Left renal pelvis (tissue), 4 donors: ENCODE results near the gene RFLNA. TPM values are rescaled to one million over a fixed set of nuclear protein-coding genes. Genes with fewer than 3 reads are reported as not detected.

Source experiments
- DNase-seq, 4 donors: peaks; one replicate each; pipeline ENCODE4 v3.0.0-alpha.2; 2013; ENCODE audit warnings: low read depth in 4 of 4, low spot score in 3 of 4
- polyA plus RNA-seq, 4 donors: library from polyadenylated mRNA; unstranded; fragments of 120-200 nt; gene quantifications; one replicate each; pipeline ENCODE4 v1.2.1, GENCODE V29; 2013; ENCODE audit not compliant: insufficient read length in 4 of 4

RFLNA gene
- polyA plus RNA-seq, 4 donors, result 6.7 to 18.3 (median 7.4) TPM

DNA sequence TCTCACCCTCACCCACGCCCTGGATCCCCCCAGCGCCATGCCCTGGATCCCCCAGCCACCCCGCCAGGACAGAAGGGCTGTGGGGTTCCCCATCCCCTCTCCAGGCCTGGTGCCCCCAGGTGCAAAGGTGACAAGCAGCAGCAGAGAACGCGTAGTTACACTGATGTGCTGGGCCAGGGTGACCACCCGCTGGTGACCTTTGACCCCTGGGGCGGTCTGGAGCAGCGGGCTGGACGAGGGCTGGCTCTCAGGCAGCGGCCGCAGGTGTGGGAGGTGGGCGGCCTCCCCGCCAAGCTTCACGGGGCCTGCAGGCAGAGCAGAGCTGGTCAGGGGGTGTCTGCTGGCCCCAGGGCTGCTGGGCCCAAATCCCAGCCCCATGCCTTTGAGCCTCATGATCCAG is 40.1 kb downstream of the RFLNA start:
- DNase-seq, result no peak

DNA sequence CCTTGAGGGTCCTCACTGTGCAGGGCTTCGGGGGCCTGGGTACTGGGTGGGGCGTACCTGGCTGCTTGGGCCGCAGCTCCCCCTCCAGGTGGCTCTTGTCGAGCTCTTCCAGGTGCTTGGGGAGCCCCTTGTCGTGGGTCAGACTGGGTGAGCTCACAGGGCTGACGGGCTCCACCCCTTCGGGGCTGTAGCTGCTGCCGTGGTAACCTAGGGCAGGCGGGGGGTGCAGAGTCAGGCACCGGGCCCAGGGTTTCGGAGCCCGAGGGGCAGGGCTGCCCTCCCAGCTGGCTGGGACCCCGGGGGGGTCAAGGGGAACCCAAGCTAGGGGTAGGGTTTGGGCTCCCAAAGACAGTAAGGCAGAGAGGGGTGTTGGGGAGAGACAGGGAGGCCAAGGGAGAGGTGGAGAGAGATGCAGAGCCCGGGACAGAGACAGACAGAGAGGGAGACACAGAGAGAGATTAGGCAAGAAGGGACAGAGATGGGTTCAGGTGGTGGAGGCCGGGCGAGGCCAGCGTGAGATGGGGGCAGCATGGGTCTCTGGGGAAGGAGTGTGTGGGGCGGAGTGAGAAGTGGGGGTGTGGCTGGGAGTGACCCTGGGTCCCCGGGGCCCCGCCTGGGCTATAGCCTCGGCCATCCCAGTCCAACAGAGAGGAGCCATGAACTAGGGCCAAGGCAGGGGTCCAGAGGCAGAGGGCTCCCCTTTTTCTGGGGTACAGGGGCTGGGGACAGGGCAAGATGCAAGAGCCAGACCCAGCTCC is 40.7 kb downstream of the RFLNA start:
- no peak for DNase-seq

DNA sequence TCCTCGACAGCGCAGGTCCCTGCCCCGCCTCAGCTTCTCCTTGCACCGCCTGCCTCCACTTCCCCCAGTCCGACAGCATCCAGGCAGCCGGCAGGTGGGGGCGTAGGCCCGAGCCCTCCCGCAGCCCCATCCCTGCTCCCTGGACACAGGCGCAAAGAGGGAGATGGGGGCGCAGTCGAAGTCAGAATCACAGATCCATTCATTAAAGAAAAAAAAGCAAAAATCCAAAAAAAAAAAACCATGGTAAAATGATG is 41.2 kb downstream of the RFLNA start:
- DNase-seq, result no peak

DNA sequence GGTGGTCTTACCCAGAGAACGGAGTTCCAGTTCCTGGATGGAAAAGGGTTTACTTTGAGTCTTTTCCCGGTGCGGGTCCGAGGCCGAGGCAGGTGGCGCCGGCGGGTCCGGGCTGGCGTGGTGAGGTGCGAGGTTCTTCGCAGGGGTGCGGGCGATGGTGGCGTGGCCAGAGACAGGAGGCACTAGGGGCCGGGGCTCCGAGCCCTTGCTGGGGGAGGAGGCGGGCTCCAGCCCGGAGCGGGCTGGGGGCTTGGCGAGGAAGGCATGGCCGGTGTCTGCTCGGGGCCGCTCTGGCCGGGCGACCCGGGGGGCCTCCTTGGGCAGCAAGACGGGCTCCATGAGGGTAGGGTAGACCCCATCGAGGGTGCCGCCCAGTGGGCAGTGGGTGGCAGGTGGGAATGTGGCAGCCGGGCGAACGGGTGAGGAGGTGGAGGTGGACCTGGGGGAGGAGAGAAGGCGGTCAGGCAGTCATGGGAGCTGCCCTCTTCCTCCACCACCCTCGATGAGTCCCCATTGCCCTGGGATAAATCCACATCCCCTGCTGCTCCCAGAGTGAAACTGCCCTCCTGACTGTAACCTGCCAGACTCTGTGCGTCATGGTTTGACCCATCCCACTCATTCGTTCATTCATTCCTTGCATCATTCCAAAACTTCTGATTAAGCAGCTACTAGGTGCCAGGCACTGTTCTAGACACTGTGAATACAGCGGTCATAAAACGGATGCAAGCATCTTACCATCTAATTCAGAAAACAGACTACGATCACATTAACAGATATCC is 42.0 kb downstream of the RFLNA start:
- no peak for DNase-seq

DNA sequence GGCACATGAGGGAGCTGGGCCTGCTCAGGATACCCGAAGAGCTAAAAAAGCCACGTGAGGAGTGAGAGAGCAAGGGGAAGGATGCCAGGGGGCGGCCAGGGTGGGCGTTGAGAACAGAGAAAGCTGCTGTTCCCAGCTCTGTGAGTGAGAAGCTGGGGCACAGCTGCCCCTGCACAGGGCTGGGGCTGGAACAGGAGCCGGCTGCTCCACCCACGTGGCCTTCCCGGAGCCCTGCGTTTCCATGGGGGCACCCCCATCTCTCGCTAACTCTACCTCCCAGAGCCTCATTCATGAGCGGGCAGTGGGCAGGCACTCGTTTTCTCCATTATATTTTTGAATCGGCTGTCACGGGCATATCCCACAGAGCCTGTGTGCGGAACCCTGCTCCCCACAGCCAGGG is 42.7 kb downstream of the RFLNA start:
- DNase-seq, result no peak

DNA sequence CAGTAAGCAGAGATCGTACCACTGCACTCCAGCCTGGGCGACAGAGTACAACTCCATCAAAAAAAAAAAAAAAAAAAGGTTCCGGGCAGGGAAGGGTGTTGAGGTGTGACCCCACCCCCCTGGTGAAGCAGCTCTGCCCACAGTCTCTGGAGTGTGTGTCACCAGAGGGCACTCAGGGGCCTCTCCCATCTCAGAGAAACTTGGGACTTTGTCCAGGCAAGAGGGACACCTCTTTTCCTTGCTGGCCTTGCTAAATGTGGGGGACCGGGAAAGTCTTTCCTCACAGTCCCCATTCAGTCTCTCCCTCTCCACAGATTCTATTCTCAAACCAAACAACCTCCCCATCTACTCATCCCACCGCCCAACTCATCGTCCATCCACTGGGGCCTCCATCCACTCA is 43.6 kb downstream of the RFLNA start:
- DNase-seq, result no peak

DNA sequence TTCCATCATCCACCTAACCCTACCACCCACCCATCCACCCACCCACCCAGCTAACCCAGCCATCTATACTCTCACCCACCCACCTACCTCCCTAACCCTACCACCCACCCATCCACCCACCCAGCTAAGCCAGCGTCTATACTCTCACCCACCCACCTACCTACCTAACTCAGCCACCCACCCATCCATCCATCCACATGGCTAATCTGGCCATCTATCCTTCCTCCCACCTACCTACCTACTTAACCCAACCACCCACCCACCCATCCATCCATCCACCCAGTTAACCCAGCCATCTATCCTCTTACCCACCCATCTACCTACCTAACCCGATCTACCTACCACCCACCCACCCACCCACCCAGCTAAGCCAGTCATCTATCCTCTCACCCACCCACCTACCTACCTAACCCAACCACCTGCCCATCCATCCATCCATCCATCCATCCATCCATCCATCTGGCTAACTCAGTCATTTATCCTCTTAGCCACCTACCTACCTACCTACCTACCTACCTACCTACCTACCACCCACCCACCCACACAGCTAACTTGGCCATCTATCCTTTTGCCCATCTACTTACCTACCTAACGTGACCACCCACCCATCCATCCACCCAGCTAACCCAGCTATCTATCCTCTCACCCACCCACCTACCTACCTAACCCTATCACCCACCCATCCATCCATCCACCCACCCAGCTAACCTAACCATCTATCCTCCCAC is 44.1 kb downstream of the RFLNA start:
- no peak for DNase-seq

DNA sequence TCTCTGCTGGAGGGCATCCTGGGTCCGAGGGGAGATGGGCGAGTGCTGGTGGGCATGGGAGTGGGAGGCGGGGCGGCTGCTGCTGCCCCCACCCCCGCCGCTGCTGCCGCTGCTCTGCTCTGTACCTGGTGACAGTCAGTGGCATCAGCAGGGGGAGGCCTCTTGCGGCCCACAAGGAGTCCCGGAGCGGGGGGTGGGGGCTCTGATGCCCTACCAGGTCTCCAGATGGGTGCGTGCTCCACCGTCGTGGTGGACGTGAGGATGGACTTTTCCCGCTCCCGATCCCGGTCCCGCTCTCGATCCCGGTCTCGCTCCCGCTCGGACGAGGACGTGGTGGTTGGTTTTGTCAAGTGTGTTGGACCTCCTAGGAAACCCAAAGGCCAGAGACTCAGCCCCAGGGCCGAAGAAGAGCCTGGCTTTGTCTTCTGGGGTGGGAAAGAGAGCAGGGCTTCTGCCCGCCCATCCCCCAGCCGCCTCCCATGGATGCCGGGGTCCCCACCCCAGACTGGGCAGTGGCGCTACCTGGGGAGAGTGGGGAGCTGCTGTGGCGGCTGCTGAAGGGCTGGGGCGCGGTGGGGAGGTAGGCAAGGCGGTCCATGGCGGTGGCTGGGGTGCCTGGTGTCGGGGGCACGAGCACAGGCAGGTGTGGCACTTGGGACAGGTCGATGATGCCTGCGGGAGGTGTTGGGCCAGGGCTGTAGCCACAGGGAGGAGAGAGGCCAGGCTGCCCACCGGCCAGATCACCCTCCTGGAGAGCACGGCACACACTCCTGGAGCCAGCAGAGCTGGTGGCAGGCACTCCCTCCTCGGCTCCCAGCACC is 45.4 kb downstream of the RFLNA start:
- no peak for DNase-seq

DNA sequence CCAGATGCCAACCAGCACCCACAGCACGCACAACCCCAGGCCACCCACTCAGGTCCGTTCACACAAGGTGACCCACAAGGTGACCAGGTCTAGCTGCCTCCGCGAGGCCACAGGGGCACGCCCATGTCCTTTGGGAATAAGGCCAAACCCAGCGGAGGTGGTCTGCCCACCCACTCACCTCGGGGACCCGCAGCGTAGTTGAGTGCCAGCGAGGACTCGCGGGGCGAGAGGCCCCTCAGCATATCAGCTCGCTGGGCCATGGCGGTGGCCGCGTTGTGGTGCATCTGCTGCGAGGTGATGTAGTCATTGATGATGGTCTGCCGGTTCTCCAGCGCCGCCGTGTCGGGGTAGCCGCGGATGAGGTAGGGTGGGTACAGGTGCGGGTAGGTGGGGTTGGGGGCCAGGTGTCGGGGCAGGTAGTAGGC is 46.8 kb downstream of the RFLNA start:
- DNase-seq, result no peak

DNA sequence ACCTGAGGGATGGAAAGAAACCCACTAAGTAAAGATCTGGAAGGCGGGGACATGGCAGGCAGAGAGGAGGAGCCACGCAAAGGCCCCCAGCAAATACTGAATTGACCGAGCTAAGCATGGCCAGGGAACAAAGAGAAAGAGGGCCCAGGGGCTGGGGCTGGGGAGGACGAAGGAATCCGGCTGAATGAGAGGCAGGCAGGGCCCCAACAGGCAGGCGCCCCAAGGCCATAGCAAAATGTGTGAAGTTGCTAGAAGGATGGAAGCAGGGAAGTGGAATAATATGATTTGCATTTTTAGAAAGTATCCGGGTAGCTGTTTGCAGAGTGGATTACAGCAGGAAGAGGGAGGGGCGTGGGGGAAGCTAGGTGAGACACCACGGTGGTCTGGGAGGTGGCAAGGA is 49.1 kb downstream of the RFLNA start:
- no peak for DNase-seq

DNA sequence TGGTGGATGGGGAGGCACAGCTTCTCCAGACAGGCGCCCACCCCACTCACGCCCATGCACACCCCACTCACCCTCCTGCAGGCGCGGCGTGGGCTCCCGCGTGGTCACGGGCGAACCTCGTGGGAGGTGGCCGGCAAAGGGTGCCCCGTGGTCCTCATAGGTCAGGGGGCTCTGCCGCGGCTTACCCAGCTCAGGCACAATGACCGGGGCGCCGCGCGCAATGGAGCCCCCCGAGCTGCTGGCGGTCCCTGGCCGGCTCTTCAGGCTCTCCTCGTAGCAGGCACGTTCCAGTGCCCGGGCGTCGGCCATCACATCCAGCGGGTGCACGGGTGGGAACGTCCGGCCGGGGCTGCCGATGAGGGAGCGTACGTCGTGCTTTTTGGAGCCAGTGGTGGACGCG is 49.6 kb downstream of the RFLNA start:
- no peak for DNase-seq

DNA sequence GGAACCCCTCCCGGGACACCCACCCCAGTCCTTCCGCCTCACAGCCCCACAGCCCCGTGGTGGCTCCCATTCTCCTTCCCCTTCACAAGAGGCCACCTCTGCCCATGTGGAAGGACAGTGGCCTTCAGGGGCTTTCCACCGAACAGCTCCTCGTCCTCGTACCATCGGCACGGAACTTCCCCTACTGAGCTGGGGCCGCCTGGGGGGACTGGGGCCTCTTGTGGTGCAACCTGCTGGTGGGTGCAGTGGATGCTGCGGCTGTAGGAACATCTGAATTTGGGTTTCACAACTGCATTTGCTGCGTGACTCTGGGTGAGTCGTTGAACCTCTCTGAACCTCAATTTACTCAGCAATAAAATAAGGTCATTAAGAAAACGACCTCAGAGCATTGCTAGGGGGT is 50.9 kb downstream of the RFLNA start:
- DNase-seq, result no peak

DNA sequence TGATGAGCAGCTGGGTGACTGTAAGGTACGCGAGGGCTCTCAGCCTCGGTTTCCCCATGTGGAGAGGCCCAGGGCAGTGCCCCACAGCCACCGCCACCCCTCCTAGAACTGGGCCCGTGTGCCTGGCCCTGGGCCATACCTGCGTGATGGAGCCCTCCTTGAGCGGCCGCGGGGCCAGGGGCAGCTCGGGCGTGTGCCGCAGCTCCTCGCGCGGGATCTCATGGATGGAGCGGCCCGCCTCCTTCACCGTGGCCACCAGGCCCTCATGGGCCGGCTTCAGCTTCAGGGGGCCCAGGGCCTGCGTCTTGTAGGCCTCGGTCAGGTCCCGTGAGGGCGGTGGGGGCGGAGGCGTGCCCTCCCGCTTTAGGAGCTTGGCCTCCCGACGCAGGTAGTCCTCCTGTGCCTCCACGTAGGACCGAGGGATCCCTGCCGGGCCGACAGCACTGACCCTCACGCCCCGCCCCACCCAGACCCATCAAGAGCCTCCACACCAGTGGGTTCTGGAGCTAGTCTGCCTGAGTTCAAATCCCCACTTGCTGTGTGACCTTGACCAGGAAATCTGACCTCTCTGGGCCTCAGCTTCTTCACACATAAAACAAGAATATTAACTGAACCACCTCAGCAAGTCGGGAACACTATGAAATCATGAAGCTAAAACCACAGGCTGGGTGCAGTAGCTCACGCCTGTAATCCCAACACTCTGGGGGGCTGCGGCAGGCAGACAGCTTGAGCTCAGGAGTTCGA is 51.7 kb downstream of the RFLNA start:
- no peak for DNase-seq

DNA sequence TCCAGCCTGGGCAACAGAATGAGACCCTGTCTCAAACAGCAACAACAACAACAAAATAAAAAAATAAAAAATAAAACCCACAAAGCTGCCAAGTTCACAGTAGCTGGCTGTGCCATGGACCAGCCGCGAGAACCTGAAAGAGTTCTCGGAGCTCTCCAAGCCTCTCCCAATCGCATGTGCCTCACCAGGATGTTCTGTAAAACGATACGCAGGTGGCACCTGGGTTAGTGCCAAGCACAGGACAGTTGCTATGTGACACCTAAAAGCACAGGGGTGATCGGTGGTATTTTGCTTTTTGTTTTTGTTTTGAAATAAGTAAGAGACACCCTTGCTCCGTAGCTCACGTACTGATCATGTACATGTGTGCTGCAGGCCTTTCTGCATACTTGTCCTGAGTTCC is 52.4 kb downstream of the RFLNA start:
- no peak for DNase-seq

DNA sequence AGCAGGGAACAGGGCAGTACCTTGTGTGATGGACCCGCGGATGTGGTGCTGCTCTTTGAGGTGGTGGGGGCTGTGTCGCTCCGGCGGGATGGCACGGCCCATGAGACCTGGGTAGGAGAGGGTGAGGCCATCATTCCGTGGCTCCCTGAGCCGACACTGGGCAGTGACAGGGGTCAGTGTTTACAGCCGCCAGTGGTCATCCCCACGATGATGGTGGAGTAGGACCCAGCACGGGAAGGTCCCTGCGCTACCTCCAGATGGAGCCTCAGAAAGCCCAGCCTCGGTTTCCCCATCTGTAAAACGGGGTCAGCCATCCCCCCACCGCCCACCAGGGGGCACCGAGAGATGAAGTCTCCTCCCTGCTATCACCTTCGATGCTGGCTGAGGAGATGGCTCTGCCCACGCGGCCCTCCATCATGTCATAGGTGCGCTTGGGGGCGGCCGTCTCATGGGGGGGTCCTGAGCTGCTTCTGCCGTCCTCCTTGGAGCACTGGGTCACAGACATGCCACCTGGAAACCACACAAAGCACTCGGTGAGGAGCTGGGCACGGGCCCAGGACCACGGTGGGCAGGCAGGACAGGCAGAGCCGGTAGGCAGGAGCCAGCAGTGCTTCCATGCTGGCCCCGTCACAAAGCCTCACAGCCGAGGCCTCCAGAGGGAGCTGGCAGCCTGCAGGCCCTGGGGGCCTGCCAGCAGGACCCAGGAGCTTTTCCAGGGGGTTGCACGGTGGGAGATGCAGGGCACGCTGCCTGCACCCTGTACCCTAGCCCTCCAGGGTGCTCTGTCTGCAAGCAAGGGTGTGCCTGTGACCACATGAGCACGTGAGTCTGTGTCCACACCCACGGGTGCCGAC is 53.1 kb downstream of the RFLNA start:
- no peak for DNase-seq

DNA sequence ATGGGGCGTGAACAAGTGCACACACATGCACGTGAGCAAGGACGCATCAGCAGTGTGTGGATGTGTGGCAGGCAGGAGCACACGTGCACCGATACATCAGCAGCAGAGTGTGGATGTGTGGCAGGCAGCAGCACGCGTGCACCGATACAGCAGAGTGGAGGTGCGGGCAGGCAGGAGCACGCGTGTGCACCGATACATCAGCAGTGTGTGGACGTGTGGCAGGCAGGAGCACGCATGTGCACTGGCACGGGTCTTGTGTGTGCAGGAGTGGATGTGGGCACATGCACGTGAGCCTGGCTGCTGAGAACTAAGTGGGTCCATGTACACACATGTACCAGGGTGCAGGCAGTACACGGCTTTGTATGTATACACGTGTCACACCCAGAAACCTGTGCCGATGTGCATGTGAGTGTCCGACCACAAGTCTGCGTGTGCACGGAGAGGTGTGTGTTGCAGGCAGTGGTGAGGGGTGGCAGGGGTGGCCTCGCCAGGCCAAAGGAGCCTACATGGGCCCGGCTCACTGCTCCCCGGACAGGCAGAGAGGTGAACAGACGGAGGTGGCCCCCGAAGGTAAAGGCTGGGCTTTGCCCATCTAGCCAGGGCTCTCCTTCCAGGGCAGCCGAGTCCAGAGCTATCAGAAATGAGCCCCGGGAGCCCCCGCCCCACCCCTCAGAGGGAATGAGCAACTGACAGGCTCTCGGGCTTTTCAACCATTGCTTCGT is 53.9 kb downstream of the RFLNA start:
- no peak for DNase-seq

DNA sequence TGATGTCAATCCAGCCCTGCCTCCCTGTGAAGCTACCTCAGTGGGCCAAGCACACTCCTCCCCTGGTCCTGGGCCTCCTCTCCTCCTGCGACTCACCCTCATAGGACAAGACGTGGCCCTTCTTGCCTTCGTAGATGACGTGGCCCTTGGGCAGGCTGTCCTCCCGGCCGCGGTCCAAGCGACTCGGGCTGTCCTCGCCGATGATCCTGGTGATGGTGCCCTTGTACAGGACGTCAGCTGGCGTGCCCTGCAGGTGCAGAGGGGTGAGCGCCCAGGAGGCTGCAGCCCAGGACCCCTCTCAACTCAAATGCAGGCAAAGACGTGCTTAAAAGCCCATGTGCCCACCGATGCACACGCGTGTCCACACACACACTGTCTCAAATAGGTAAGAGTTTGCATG is 55.6 kb downstream of the RFLNA start:
- DNase-seq, result no peak

DNA sequence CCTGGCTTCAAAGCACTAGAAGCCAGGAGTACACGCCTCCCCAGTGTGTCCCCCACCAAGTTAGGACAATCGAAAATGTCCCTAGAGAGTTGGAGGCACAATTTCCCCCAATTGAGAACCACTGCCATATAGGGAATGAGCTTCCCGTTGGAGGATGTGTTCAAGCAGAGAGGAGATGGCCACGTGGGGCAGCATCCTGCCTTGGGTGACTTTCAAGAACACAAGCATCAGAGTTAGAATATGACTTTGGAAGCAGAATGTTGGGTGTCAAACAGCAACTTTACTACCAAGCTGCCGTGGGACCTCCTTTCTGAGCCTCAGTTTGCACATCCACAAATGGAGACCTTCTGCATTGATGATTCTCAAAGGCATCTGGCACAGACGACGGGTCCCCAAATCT is 56.5 kb downstream of the RFLNA start:
- DNase-seq, result no peak

DNA sequence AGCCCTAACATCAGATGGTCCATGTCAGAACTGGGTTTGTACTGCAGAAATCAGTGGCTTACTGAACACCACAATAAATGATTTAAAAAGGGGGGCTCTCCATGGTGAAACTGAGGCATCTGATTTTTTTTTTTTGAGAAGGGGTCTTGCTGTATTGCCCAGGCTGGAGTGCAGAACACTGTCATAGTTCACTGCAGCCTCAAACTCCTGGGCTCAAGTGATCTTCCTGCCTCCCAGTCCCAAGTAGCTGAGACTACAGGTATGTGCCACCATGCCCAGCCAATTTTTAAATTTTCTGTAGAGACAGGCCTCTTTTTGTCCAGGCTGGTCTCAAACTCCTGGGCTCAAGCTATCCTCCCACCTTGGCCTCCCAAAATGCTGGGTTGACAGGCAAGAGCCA is 57.4 kb downstream of the RFLNA start:
- DNase-seq, result no peak
